ENCODE data around the gene ZNF622.

The ZNF622 gene

DNA sequence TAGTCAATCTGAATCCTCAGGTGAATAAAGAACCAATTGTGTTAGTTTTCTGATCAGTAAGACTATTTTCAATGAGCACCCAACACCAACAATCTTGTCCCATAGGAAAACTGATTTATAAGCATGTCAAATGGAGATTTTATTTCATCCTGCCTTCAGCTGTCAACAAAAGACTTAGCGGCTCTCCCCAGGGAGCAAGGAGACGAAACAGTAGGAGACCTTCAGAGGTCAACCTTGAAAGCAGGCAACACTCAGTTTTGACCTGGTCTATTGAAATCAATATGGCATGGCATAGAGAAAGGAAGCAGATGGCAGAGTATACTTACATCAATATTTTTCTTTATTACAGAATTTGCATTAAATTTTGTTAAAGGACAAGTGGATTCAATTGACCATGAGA, 34.1 kb downstream of the ZNF622 start:
- DNase-seq (no peak), ATAC-seq (no peak)

DNA sequence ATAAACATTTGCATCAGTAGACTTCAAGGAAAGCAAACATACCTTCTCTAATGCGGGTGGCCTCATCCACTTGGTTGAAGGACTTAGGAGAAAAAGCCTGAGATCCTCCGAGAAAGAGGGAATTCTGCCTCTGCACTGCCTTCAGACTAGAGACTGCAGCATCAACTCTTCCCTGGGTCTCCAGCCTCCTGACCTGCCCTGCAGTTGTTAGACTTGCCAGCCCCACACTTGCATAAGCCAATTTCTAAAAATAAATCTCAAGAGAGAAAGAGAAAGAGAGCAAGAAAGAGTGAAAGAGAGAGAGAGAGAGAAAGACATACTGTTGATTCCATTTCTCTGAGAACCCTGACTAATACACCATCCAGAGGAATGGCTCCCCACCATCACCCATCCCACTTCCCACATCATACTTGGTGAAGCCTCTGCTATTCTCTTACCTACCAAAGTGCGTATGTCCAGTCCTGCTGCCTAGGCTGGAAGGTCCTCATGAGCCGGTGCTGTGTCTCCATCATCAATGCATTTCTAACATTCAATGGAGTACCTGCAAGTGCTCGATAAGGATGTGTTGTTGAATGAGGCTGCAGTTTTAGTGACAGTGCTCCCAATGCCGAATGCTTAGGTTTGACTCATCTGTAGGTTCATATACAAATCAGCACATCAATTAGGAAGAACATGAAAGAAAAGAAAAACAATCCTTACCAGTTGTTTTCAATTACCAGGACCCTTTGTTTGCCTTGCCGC, 35.1 kb downstream of the ZNF622 start:
- no peak for DNase-seq
- no peak for ATAC-seq

DNA sequence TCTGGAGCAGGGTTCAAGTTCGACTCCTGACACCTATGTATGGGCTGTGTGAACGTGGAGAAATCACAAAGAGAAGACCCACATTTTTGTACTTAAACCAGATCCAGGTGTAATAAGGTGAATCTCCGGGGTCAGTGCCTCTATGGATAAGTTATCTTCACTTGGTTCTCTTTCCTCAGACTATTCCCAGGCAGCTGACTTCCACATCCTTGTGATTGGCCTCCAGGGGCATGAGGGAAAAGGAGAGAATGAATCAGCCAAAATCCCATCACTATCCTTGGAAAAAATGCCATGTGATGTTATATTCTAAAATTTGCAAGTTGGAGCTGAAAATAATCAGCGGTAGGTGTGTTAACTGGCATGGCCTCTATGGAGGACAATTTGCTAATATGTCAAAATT, 37.2 kb downstream of the ZNF622 start:
- DNase-seq: no peak
- no peak for ATAC-seq

- ATAC-seq: no peak
- no peak for DNase-seq
Observed at GRCh38 chr5:16427587-16427986, 38.0 kb downstream of the ZNF622 start.

DNA sequence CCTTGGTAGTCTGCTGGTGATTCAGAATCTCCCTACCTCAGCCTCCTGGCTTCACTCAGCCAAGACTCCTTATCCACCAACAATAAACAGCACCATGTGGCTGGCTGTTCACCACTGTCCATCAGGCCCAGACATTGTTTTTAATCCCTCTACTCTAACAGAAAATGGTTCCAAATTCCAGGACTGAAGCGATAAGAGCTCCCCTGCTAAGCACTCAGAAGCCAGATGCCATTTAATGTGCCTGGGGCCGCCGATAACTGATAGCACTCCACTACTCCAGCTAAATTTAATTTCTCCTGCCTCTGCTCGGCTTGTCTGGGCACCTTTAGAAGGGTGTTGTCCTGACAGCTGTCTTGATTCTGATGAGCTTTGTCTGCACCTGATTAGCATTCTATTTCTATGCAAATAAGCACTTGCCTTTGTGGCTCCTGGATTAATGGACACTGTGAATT, 47.1 kb downstream of the ZNF622 start:
- ATAC-seq (no peak), DNase-seq (no peak)

- DNase-seq (no peak), ATAC-seq (no peak)
Observed at GRCh38 chr5:16417398-16418074, 48.1 kb downstream of the ZNF622 start.

GRCh38 chr5:16414861-16415260, 50.7 kb downstream of the ZNF622 start:
- DNase-seq (no peak), ATAC-seq (no peak)

DNA sequence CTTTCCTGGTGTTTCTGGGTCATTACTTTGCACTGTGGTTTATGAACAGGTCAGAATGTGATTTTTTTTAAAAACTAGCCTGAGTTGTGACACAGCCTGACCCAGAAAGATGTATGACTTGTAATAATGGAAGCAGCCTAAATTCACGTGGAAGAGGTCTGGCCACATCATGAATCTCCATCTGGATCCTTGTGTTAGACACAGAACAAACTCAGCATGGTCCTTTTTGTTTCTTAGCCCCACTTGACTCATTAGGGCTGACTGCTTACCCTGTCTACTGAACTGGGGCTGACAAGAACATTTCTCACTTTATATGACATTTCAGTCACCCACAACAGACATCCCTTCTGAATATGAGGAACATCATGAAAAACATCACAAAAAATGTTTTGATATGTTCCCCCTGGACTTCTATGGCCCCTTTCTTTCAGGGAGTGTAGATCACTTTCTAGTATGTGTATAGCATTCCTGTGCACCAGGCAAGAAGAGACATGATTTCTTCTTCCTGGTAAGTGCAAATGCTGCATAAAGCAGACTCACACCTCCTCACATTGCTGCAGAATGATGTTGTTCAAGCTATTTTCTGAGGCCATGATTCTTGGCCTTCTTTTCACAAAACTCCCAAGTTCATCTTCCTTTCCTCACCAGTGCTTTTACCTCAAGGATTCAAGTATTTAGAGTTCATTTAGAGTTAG, 52.3 kb downstream of the ZNF622 start:
- DNase-seq (no peak), ATAC-seq (no peak)

- ATAC-seq (no peak), DNase-seq (no peak)
Observed at GRCh38 chr5:16412556-16412955, 53.0 kb downstream of the ZNF622 start.

GRCh38 chr5:16411741-16412455, 53.7 kb downstream of the ZNF622 start:
- ATAC-seq (no peak), DNase-seq (no peak)

GRCh38 chr5:16411235-16411634, 54.4 kb downstream of the ZNF622 start:
- ATAC-seq (no peak), DNase-seq (no peak)

DNA sequence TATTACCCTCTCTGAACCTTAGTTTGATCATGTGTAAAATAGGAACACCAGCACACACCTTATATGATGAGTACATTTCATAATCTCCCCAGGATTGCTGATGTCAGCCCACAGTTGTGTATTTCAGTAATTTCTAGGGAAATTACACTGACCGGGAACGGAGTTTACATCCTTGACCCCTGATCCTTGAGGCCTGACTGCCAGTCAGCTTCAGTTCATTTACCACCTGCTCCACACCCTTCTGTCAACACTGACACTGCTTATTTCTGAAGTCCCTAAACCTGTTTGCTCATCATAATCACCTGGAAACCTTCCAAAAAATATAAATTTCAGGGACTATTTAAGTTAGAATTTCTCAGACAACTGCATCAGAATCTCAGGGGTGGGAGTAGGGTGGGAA, 55.3 kb downstream of the ZNF622 start:
- ATAC-seq (no peak), DNase-seq (no peak)

DNA sequence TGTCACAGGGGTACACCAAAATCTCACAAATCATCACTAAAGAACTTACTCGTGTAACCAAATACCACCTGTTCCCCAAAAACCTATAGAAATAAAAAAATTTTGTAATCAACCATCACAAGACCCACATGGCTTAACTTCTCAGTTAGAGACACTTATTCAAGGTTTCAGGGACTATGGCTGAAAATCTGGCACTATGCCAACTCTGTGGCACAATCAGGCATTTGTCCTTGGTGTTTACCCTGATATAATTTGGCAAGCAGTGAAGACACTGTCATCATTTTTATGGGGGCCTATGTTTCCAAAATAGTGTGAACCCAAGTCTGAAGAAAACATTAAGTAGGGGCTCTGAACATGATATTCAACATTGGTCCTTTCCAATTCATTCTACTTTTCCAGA, 59.0 kb downstream of the ZNF622 start:
- ATAC-seq (no peak), DNase-seq (no peak)

- DNase-seq: no peak
- ATAC-seq: no peak
Observed at GRCh38 chr5:16406023-16406422, 59.6 kb downstream of the ZNF622 start.
